K562 (cell line): ENCODE results near the gene PPP6C. TPM values are rescaled to one million over a fixed set of nuclear protein-coding genes. Genes with fewer than 3 reads are reported as not detected.

ENCODE experiments used
- FOXP1 ChIP-seq: sonication (generic); formaldehyde crosslinking; IDR thresholded peaks from 2 replicates; pipeline ENCODE4 v1.8.0; 2022; ENCODE audit warnings: mild to moderate bottlenecking, missing genetic modification reagents
- LCOR ChIP-seq: sonication (generic); formaldehyde crosslinking; IDR thresholded peaks from 2 replicates; pipeline ENCODE4 v1.8.0; 2022; ENCODE audit warnings: mild to moderate bottlenecking, missing genetic modification reagents
- LEF1 ChIP-seq: fragments of 450-650 bp; IDR thresholded peaks from 2 replicates; pipeline ENCODE4 v1.6.1; 2016; ENCODE audit warnings: mild to moderate bottlenecking
- MCM5 ChIP-seq: fragments of 450-650 bp; IDR thresholded peaks from 2 replicates; pipeline ENCODE4 v1.6.1; 2016; ENCODE audit warnings: low read depth
- MYNN ChIP-seq, 2 experiments: sonication (generic); formaldehyde crosslinking in 1 of 2; IDR thresholded peaks; 2 replicates each; pipeline versions ENCODE4 v1.5.0 to v1.6.1; 2016 to 2020; ENCODE audit warnings: antibody characterized with exemption in 1 of 2, missing genetic modification reagents in 1 of 2
- NBN ChIP-seq: fragments of 450-650 bp; IDR thresholded peaks from 2 replicates; pipeline ENCODE4 v1.6.1; 2016; ENCODE audit warnings: low read depth, mild to moderate bottlenecking
- NELFE ChIP-seq: IDR thresholded peaks from 2 replicates; pipeline ENCODE4 v1.6.1; 2011; ENCODE audit warnings: mild to moderate bottlenecking; ENCODE audit not compliant: insufficient read depth, insufficient read length
- NR2C2 ChIP-seq, 2 experiments: fragments of 200-800 bp in 1 of 2; sonication (Bioruptor generic) in 1 of 2; sonication (generic) in 1 of 2; formaldehyde crosslinking in 1 of 2; IDR thresholded peaks; 2 replicates each; pipeline versions ENCODE4 v1.6.1 to v1.8.0; 2016 to 2022; ENCODE audit warnings: mild to moderate bottlenecking in 1 of 2, missing compliant biosample characterization in 1 of 2, missing genetic modification characterization in 1 of 2, missing genetic modification reagents in 1 of 2
- RAD21 ChIP-seq, 2 experiments: fragments of 250-450 bp in 1 of 2; fragments of 450-650 bp in 1 of 2; sonication (Bioruptor Pico) in 1 of 2; formaldehyde crosslinking in 1 of 2; IDR thresholded peaks in 1 of 2; conservative IDR thresholded peaks in 1 of 2; 2 replicates each; pipeline versions ENCODE4 v1.4.0 to v1.8.0; 2020 to 2022; ENCODE audit warnings: mild to moderate bottlenecking in 2 of 2, moderate library complexity in 1 of 2
- RBFOX2 ChIP-seq: fragments of 200-400 bp; formaldehyde crosslinking; IDR thresholded peaks from 2 replicates; pipeline ENCODE4 v1.6.1; 2017; ENCODE audit warnings: low read depth, mild to moderate bottlenecking, low read length, moderate library complexity
- RFX1 ChIP-seq: fragments of 450-650 bp; IDR thresholded peaks from 2 replicates; pipeline ENCODE4 v1.6.1; 2016; ENCODE audit warnings: mild to moderate bottlenecking, moderate library complexity
- RREB1 ChIP-seq: fragments of 250-450 bp; sonication (Bioruptor Pico); IDR thresholded peaks from 2 replicates; pipeline ENCODE4 v1.4.0; 2020
- SMAD1 ChIP-seq: fragments of 150-350 bp; IDR thresholded peaks from 2 replicates; pipeline ENCODE4 v1.6.1; 2014; ENCODE audit warnings: low read length, low read depth; ENCODE audit not compliant: partially characterized antibody
- TGIF2 ChIP-seq: sonication (generic); formaldehyde crosslinking; IDR thresholded peaks from 2 replicates; pipeline ENCODE4 v1.8.1; 2022; ENCODE audit warnings: mild to moderate bottlenecking, missing genetic modification reagents, moderate library complexity
- THAP12 ChIP-seq: fragments of 250-450 bp; sonication (Bioruptor Pico); IDR thresholded peaks from 2 replicates; pipeline ENCODE4 v1.9.0; 2021; ENCODE audit warnings: mild to moderate bottlenecking, inconsistent platforms
- TRIM28 ChIP-seq: fragments of 450-650 bp; IDR thresholded peaks from 2 replicates; pipeline ENCODE4 v1.6.1; 2017
- ZBTB26 ChIP-seq: fragments of 450-650 bp; formaldehyde crosslinking; IDR thresholded peaks from 2 replicates; pipeline ENCODE4 v1.4.0; 2022; ENCODE audit warnings: missing genetic modification characterization
- ZEB2 ChIP-seq: fragments of 450-650 bp; IDR thresholded peaks from 2 replicates; pipeline ENCODE4 v1.6.1; 2016
- ZFP36 ChIP-seq: fragments of 150-350 bp; IDR thresholded peaks from 2 replicates; pipeline ENCODE4 v1.6.1; 2018; ENCODE audit warnings: low read length, low read depth; ENCODE audit not compliant: partially characterized antibody
- polyA plus RNA-seq, 8 experiments: library from polyadenylated mRNA; depleted of rRNA in 4 of 8; stranded (reverse) in 5 of 8; unstranded in 3 of 8; fragments of >200 nt; fragmentation: Nextera tagmentation in 2 of 8; fragmentation: Illumina TruSeq in 1 of 8; extraction: Ambion mirVana in 2 of 8; extraction: Trizol in 1 of 8; gene quantifications; 2 replicates each; pipeline versions ENCODE4 v1.2.1 to v1.2.3, GENCODE V29; 2011 to 2014; ENCODE audit warnings: inconsistent platforms in 1 of 8, missing spikeins in 1 of 8
- total RNA-seq, 7 experiments: library from RNA; depleted of rRNA in 6 of 7; stranded (reverse); fragments of >200 nt in 6 of 7; fragmentation: Illumina TruSeq in 2 of 7; extraction: Trizol in 2 of 7; gene quantifications; 2 replicates each; pipeline versions ENCODE4 v1.2.1 to v1.2.3, GENCODE V29; 2011 to 2021; ENCODE audit warnings: low replicate concordance in 1 of 7

The PPP6C gene
- total and polyA plus RNA-seq, 9 of the 15 experiments (the other 6 are each of a cell fraction or from before 2014, with no cell fraction given): 18.8 to 44.8 (median 38.3) TPM

GRCh38 chr9:125143377-125144090 is 46.1 kb downstream of the PPP6C start, which contains the start of gene SCAI (continued):
- TF ChIP-seq ZBTB26 (CRISPR knock-in tag) (0 out of 2 replicates have a peak, but pooled peaks have one; percentile 21), FOXP1 (CRISPR knock-in tag) (0 out of 2 replicates have a peak, but pooled peaks have one; percentile 39), TGIF2 (CRISPR knock-in tag) (no peak), ZEB2 (peak; percentile 90), MCM5 (no peak), MYNN (IDR thresholded peaks at IDR 0.05) (peak; percentile 77), MYNN (CRISPR knock-in tag; IDR thresholded peaks at IDR 0.05) (no peak), SMAD1 (no peak), NELFE (no peak), LCOR (CRISPR knock-in tag) (no peak), RBFOX2 (peak; percentile 77), NBN (0 out of 2 replicates have a peak, but pooled peaks have one; percentile 49), NR2C2 (CRISPR knock-in tag; IDR thresholded peaks at IDR 0.05) (no peak), NR2C2 (tag; IDR thresholded peaks at IDR 0.05) (0 out of 2 replicates have a peak, but pooled peaks have one; percentile 19), RFX1 (no peak), RAD21 (CRISPR knock-in tag; conservative IDR thresholded peaks at IDR 0.05 in 1 of 2, IDR thresholded peaks at IDR 0.05 in 1 of 2) (peak; percentile 90 to 93), LEF1 (no peak), THAP12 (CRISPR knock-in tag) (no peak), ZFP36 (no peak), TRIM28 (no peak), RREB1 (CRISPR knock-in tag) (no peak)
